H1 (cell line): ENCODE measurements around the gene INO80C.

Source experiments
- CHD1 ChIP-seq: IDR thresholded peaks from 2 replicates; pipeline ENCODE4 v1.6.1; 2012; ENCODE audit warnings: low read depth, low read length, improper control_type of control experiment
- CTCF ChIP-seq, 3 experiments: IDR thresholded peaks; 1 replicate in 2 of 3; 2 replicates in 1 of 3; pipeline versions ENCODE4 v1.5.1 to v1.6.1; 2011; ENCODE audit warnings: low read length in 3 of 3, mild to moderate bottlenecking in 3 of 3, inconsistent platforms in 2 of 3, low read depth in 1 of 3, moderate library complexity in 1 of 3; ENCODE audit not compliant: insufficient read depth in 1 of 3; ENCODE audit errors: control extremely low read depth in 1 of 3
- EZH2 ChIP-seq: fragments of 200-600 bp; sonication (generic); IDR thresholded peaks from 2 replicates; pipeline ENCODE4 v1.7.1; 2012; ENCODE audit warnings: low read depth, mild to moderate bottlenecking, moderate library complexity, low read length, inconsistent platforms; ENCODE audit not compliant: severe bottlenecking
- GABPA ChIP-seq: IDR thresholded peaks from 2 replicates; pipeline ENCODE4 v1.6.1; 2011; ENCODE audit warnings: mild to moderate bottlenecking, low read length, moderate library complexity, borderline replicate concordance; ENCODE audit not compliant: insufficient read depth
- JUN ChIP-seq: IDR thresholded peaks from 2 replicates; pipeline ENCODE4 v1.6.1; 2011; ENCODE audit warnings: low read depth, mild to moderate bottlenecking, improper control_type of control experiment, low read length
- POLR2A ChIP-seq, 2 experiments: IDR thresholded peaks; 1 replicate in 1 of 2; 2 replicates in 1 of 2; pipeline ENCODE4 v1.6.1; 2011; ENCODE audit warnings: low read depth in 2 of 2, low read length in 2 of 2, mild to moderate bottlenecking in 2 of 2; ENCODE audit errors: control extremely low read depth in 1 of 2
- POLR2AphosphoS5 ChIP-seq: IDR thresholded peaks from 2 replicates; pipeline ENCODE4 v1.6.1; 2011; ENCODE audit warnings: low read depth, low read length
- RFX5 ChIP-seq: IDR thresholded peaks from 2 replicates; pipeline ENCODE4 v1.6.1; 2011; ENCODE audit warnings: low read depth, low read length, improper control_type of control experiment, borderline replicate concordance
- TAF1 ChIP-seq: IDR thresholded peaks from 2 replicates; pipeline ENCODE4 v1.6.1; 2011; ENCODE audit warnings: mild to moderate bottlenecking, low read depth, low read length
- TCF12 ChIP-seq: IDR thresholded peaks from 2 replicates; pipeline ENCODE4 v1.6.1; 2011; ENCODE audit warnings: low read depth, mild to moderate bottlenecking, low read length
- YY1 ChIP-seq: IDR thresholded peaks from 2 replicates; pipeline ENCODE4 v1.6.1; 2011; ENCODE audit warnings: low read depth, mild to moderate bottlenecking, low read length
- ZNF274 ChIP-seq: IDR thresholded peaks from 2 replicates; pipeline ENCODE4 v1.7.0; 2012; ENCODE audit warnings: low read length, borderline replicate concordance; ENCODE audit errors: extremely low read depth
- TF ChIP-seq, protein P1 (sequence below): IDR thresholded peaks from 2 replicates; pipeline ENCODE4 v1.6.1; 2012; ENCODE audit warnings: low read length, inconsistent platforms

DNA sequence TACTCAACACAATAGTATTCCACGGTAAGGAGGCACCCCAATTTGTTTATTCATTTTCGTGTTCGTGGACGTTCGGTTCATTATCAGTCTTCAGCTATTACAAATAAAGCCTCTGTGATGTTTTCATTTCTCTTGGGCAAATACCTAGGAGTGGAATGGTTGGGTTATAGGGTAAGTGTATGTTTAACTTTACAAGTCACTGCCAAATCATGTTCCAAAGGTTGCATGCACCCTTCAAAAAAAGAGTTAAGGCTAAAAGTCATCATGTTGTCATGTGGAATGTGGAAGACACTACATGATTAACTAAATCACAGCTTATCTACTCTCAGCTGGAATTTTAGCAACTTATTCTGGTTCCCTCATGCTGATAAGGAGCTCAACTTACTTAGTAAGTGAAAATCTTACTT lies 15.8 kb downstream of the INO80C start:
- TF ChIP-seq CTCF (IDR thresholded peaks at IDR 0.05; ENCODE audit: control extremely low read depth in 1 of 3, insufficient read depth in 1 of 3, low read depth in 1 of 3, low read length in 3 of 3) (no peak), EZH2 (no peak), POLR2A (IDR thresholded peaks at IDR 0.05; ENCODE audit: control extremely low read depth in 1 of 2, low read depth in 2 of 2, low read length in 2 of 2) (no peak), TCF12 (no peak), YY1 (no peak), ZNF274 (no peak), GABPA (no peak), TAF1 (no peak), RFX5 (no peak), POLR2AphosphoS5 (no peak), JUN (no peak), CHD1 (no peak)
- TF ChIP-seq, protein P1, sequence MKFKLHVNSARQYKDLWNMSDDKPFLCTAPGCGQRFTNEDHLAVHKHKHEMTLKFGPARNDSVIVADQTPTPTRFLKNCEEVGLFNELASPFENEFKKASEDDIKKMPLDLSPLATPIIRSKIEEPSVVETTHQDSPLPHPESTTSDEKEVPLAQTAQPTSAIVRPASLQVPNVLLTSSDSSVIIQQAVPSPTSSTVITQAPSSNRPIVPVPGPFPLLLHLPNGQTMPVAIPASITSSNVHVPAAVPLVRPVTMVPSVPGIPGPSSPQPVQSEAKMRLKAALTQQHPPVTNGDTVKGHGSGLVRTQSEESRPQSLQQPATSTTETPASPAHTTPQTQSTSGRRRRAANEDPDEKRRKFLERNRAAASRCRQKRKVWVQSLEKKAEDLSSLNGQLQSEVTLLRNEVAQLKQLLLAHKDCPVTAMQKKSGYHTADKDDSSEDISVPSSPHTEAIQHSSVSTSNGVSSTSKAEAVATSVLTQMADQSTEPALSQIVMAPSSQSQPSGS = no peak
